ENCODE results near the gene MIDN. TPM values are rescaled to one million over a fixed set of nuclear protein-coding genes. Genes with fewer than 3 reads are reported as not detected.

The MIDN gene
- polyA plus RNA-seq, 4 donors, result 28.1 to 106 (median 33.0) TPM

- 66 to 75% (median 71%) methylated on average over 37 of the region's 37 CpGs for WGBS, 3 donors
- Histone ChIP-seq H3K36me3 (ENCODE audit: control insufficient read depth in 3 of 3, insufficient read depth in 2 of 3, low read depth in 1 of 3, low read length in 3 of 3) (peaks cover 14 to 62% (median 28%) of the 10 kb centered on the region in 3 donors), H3K27ac (ENCODE audit: low read depth in 1 of 3, low read length in 2 of 3) (peak overlapping the region in 1 of 3 donors; percentile 39), H3K4me1 (ENCODE audit: control insufficient read depth in 3 of 3, insufficient read depth in 2 of 3, low read depth in 1 of 3, low read length in 2 of 3) (peaks cover 10 to 68% (median 17%) of the 10 kb centered on the region in 3 donors), H3K4me3 (ENCODE audit: low read depth in 1 of 3, low read length in 3 of 3) (peak overlapping the region in 1 of 3 donors; percentile 86), H3K27me3 (ENCODE audit: control insufficient read depth in 3 of 3, insufficient read depth in 3 of 3, low read length in 3 of 3) (no peaks in the 10 kb centered on the region), H3K9me3 (ENCODE audit: control insufficient read depth in 2 of 2, insufficient read depth in 1 of 2, low read depth in 1 of 2, low read length in 1 of 2) (no peaks in the 10 kb centered on the region)
- FAIRE-seq (no peak), DNase-seq (no peak)
Observed at GRCh38 chr19:1271528-1272422, 23.4 kb downstream of the MIDN start.

- WGBS, 3 donors, result 66 to 78% (median 69%) methylated on average over 33 of the region's 33 CpGs
- no peak overlapping the region for H3K4me3 ChIP-seq (ENCODE audit: low read depth in 1 of 3, low read length in 3 of 3)
- DNase-seq (peak in 1 of 2 donors; percentile 30), FAIRE-seq (no peak)
- H3K4me1 ChIP-seq (ENCODE audit: control insufficient read depth in 3 of 3, insufficient read depth in 2 of 3, low read depth in 1 of 3, low read length in 2 of 3), result peaks cover 9 to 62% (median 10%) of the 10 kb centered on the region in 3 donors
- H3K27me3 ChIP-seq (ENCODE audit: control insufficient read depth in 3 of 3, insufficient read depth in 3 of 3, low read length in 3 of 3), result no peaks in the 10 kb centered on the region
- H3K9me3 ChIP-seq (ENCODE audit: control insufficient read depth in 2 of 2, insufficient read depth in 1 of 2, low read depth in 1 of 2, low read length in 1 of 2), result no peaks in the 10 kb centered on the region
- H3K36me3 ChIP-seq (ENCODE audit: control insufficient read depth in 3 of 3, insufficient read depth in 2 of 3, low read depth in 1 of 3, low read length in 3 of 3), result peaks cover 14 to 71% (median 28%) of the 10 kb centered on the region in 3 donors
- peak overlapping the region in 1 of 3 donors; percentile 6 for H3K27ac ChIP-seq (ENCODE audit: low read depth in 1 of 3, low read length in 2 of 3)
Observed at GRCh38 chr19:1272423-1273262, 24.3 kb downstream of the MIDN start.

- Histone ChIP-seq H3K27ac (ENCODE audit: low read depth in 1 of 3, low read length in 2 of 3) (peak overlapping the region in 1 of 3 donors; percentile 6), H3K36me3 (ENCODE audit: control insufficient read depth in 3 of 3, insufficient read depth in 2 of 3, low read depth in 1 of 3, low read length in 3 of 3) (peaks cover 14 to 79% (median 28%) of the 10 kb centered on the region in 3 donors), H3K4me3 (ENCODE audit: low read depth in 1 of 3, low read length in 3 of 3) (no peak overlapping the region), H3K4me1 (ENCODE audit: control insufficient read depth in 3 of 3, insufficient read depth in 2 of 3, low read depth in 1 of 3, low read length in 2 of 3) (peaks cover 6 to 54% (median 6%) of the 10 kb centered on the region in 3 donors), H3K27me3 (ENCODE audit: control insufficient read depth in 3 of 3, insufficient read depth in 3 of 3, low read length in 3 of 3) (no peaks in the 10 kb centered on the region), H3K9me3 (ENCODE audit: control insufficient read depth in 2 of 2, insufficient read depth in 1 of 2, low read depth in 1 of 2, low read length in 1 of 2) (no peaks in the 10 kb centered on the region)
- no peak for DNase-seq
- WGBS, 3 donors, result 79 to 84% (median 82%) methylated on average over 24 to 25 of the region's 25 CpGs
- FAIRE-seq, result no peak
Observed at GRCh38 chr19:1273263-1274041, 25.1 kb downstream of the MIDN start.

GRCh38 chr19:1274081-1274851 lies 25.9 kb downstream of the MIDN start:
- H3K4me3 ChIP-seq (ENCODE audit: low read depth in 1 of 3, low read length in 3 of 3), result peak overlapping the region in 2 of 3 donors; percentile 36 to 59
- FAIRE-seq, result no peak
- 80 to 89% (median 85%) methylated on average over 42 to 46 of the region's 46 CpGs for WGBS, 3 donors
- peaks cover 14 to 87% (median 30%) of the 10 kb centered on the region in 3 donors for H3K36me3 ChIP-seq (ENCODE audit: control insufficient read depth in 3 of 3, insufficient read depth in 2 of 3, low read depth in 1 of 3, low read length in 3 of 3)
- H3K27ac ChIP-seq (ENCODE audit: low read depth in 1 of 3, low read length in 2 of 3), result peak overlapping the region; percentile 90 to 100 (median 96)
- no peak for DNase-seq
- H3K9me3 ChIP-seq (ENCODE audit: control insufficient read depth in 2 of 2, insufficient read depth in 1 of 2, low read depth in 1 of 2, low read length in 1 of 2), result no peaks in the 10 kb centered on the region
- peaks cover 6 to 50% (median 6%) of the 10 kb centered on the region in 3 donors for H3K4me1 ChIP-seq (ENCODE audit: control insufficient read depth in 3 of 3, insufficient read depth in 2 of 3, low read depth in 1 of 3, low read length in 2 of 3)
- H3K27me3 ChIP-seq (ENCODE audit: control insufficient read depth in 3 of 3, insufficient read depth in 3 of 3, low read length in 3 of 3), result no peaks in the 10 kb centered on the region

GRCh38 chr19:1274852-1275259 lies 26.5 kb downstream of the MIDN start:
- no peak for FAIRE-seq
- H3K27ac ChIP-seq (ENCODE audit: low read depth in 1 of 3, low read length in 2 of 3), result peak overlapping the region; percentile 90 to 100 (median 96)
- no peak for DNase-seq
- no peaks in the 10 kb centered on the region for H3K9me3 ChIP-seq (ENCODE audit: control insufficient read depth in 2 of 2, insufficient read depth in 1 of 2, low read depth in 1 of 2, low read length in 1 of 2)
- peaks cover 14 to 90% (median 30%) of the 10 kb centered on the region in 3 donors for H3K36me3 ChIP-seq (ENCODE audit: control insufficient read depth in 3 of 3, insufficient read depth in 2 of 3, low read depth in 1 of 3, low read length in 3 of 3)
- H3K4me1 ChIP-seq (ENCODE audit: control insufficient read depth in 3 of 3, insufficient read depth in 2 of 3, low read depth in 1 of 3, low read length in 2 of 3), result peaks cover 6 to 49% (median 6%) of the 10 kb centered on the region in 3 donors
- no peaks in the 10 kb centered on the region for H3K27me3 ChIP-seq (ENCODE audit: control insufficient read depth in 3 of 3, insufficient read depth in 3 of 3, low read length in 3 of 3)
- H3K4me3 ChIP-seq (ENCODE audit: low read depth in 1 of 3, low read length in 3 of 3), result peak overlapping the region; percentile 25 to 59 (median 36)
- 24 to 34% (median 25%) methylated on average over 31 to 44 of the region's 44 CpGs for WGBS, 3 donors

- Histone ChIP-seq H3K27me3 (ENCODE audit: control insufficient read depth in 3 of 3, insufficient read depth in 3 of 3, low read length in 3 of 3) (no peaks in the 10 kb centered on the region), H3K9me3 (ENCODE audit: control insufficient read depth in 2 of 2, insufficient read depth in 1 of 2, low read depth in 1 of 2, low read length in 1 of 2) (no peaks in the 10 kb centered on the region), H3K4me3 (ENCODE audit: low read depth in 1 of 3, low read length in 3 of 3) (peak within 1 kb of the TSS; percentile 43 to 82 (median 59)), H3K27ac (ENCODE audit: low read depth in 1 of 3, low read length in 2 of 3) (peak within 1 kb of the TSS; percentile 96 to 100 (median 98)), H3K4me1 (ENCODE audit: control insufficient read depth in 3 of 3, insufficient read depth in 2 of 3, low read depth in 1 of 3, low read length in 2 of 3) (peaks cover 6 to 44% (median 6%) of the 10 kb centered on the region in 3 donors), H3K36me3 (ENCODE audit: control insufficient read depth in 3 of 3, insufficient read depth in 2 of 3, low read depth in 1 of 3, low read length in 3 of 3) (peaks cover 14 to 90% (median 30%) of the 10 kb centered on the region in 3 donors)
- WGBS, 3 donors, result 0% methylated on average over 59 to 98 of the region's 98 CpGs
- no peak for FAIRE-seq
- peak; percentile 95 to 97 for DNase-seq
Observed at GRCh38 chr19:1275260-1275975, 27.0 kb downstream of the MIDN start, which contains the start of gene FAM174C. Gene FAM174C (plus strand): TSS chr19:1275530. CDS start chr19:1275550, 20 bp downstream.
